ENCODE data around the gene DNAJC10.

GRCh38 chr2:182717416-182717815 lies 1.4 kb downstream of the DNAJC10 start:
- TF ChIP-seq CTCF (IDR thresholded peaks at IDR 0.05) = no peak
- no peak for TF ChIP-seq POLR2AphosphoS5 (IDR thresholded peaks at IDR 0.05)
- TF ChIP-seq POLR2A (IDR thresholded peaks at IDR 0.05) = no peak

All from prostate gland (tissue), 2 donors.